HG02884 (cell line): Measurements from ENCODE around the gene PFKM.

ENCODE experiments used
- ATAC-seq: cut with Tn5 transposase; IDR thresholded peaks from one replicate; pipeline ENCODE4 v1.9.1; 2021; ENCODE audit warnings: mild to moderate bottlenecking, moderate library complexity; ENCODE audit not compliant: unreplicated experiment

The PFKM gene

GRCh38 chr12:48185181-48185919, 66.2 kb downstream of the PFKM start:
- no peak for ATAC-seq

DNA sequence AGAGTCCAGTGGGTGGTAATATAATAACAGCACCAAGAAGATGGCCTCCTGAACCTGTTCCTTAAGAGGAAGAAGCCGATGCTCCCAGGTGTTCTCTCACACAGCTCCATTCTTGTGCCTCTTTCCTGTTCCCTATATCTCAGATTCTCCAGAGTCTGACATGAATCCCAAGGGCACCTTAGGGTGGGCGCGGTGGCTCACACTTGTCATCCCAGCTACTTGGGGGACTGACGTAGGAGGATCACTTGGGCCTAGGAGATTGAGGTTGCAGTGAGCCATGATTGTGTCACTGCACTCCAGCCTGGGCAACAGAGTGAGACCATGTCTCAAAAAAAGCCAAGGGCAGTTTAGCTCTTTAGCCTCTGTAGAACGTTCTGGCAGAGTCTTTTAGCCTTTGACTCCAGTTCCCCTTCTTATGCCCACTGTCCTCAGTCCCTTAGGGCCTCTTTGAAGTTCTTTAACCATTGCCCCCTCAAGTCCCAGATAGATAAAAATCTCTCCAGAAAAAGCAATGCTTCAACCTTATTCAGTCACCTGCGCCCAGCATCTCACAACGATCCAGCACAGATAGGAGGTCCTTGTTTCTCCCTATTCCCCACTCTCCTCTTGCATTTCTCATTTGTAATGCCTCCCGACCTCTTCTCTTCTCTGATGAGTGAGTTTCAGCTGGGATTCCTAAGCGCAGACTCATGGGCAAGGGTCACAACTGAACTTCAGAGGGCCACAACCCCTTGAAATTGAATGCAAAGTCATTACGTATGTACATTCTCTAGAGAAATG, 68.9 kb downstream of the PFKM start:
- ATAC-seq = no peak

DNA sequence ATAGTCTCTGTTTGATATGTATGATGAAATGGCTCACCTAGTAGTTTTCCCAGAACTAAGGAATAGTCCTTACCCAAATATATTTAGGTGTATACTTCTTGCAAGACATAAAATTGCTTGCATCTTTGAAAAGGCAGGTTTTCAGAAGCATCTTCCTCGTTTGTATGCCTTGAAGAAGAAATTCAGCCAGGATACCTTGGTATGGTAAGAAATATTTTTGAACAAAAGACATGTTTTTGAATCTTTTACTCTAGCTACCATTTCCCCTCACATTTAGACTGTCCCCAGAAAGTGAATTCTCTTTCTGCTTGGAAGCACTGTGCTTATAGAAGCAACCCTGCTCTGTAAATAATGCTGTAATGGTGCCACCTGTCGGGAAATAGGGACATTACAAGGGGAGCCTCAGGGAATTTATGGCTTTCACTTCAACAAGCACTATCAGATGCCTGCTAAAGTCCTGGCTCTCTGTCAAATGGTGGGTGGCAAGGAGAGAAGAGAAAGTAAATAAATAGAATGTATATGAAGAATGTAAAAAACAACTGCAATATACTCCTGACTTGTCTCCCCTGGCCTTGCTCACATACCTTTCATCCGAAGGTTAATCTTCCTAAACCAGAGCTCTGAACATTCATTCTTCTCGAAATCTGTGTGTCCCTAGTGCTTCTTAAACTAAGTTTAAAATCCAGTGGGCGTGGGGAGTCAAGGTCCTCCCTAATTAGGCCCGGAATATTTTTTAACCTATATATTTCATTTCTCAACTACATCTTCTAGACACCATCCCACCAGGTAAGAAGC, 70.4 kb downstream of the PFKM start:
- no peak for ATAC-seq

DNA sequence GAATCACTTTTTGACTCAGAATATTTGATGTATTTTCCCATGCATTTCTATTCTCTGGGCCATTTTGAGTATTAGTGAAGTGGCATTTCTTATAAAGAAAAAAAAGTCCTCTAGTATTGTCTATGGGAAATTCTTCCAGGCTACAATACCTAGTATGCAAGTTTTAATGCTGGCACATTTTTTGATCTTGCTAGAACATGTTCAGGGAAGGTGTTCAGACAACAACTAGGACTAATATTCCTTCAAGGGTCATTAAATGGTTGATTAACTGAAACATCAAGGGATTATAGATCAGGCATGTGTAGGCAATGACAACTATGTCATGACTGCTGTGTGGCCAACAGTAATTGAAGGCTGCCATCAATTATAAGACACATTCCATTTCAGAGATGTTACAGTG, 71.9 kb downstream of the PFKM start:
- no peak for ATAC-seq

DNA sequence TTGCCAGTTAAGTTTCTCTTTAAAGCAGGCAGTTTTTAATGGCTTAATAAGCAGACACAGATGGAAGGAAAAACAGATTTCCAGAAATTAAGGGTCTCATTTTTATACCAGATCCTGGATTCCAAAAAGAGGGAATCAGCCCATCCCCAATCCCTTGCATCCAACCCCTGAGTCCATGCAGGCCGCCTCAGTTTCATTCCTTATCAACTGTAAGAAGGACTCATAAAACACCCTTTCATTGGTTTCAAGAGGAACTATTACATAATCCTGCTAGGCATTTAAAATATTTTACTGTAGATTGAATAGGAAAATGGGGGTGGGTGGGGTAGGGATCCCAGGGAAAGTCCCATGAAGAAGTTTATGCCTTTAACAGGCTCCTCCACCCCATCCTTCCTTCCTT, 73.7 kb downstream of the PFKM start:
- ATAC-seq = no peak

- no peak for ATAC-seq
These were observed 74.5 kb downstream of the PFKM start for GRCh38 chr12:48193623-48194022.

GRCh38 chr12:48194799-48195201, 75.6 kb downstream of the PFKM start:
- ATAC-seq = no peak
